Lung (tissue), 12 donors: ENCODE measurements around the gene CACNA1D. TPM values are rescaled to one million over a fixed set of nuclear protein-coding genes. Genes with fewer than 3 reads are reported as not detected.

Source experiments
- ATAC-seq: fragments of 200-7000 bp; cut with Tn5 transposase; one replicate; pipeline ENCODE4 v1.9.1; 2020; ENCODE audit warnings: moderate number of reproducible peaks; ENCODE audit not compliant: insufficient read depth, low FRiP score
- DNase-seq, 3 donors: peaks; one replicate each; pipeline ENCODE4 v3.0.0-alpha.2; 2013 to 2017
- H3K27ac ChIP-seq, 2 donors: one replicate each; pipeline ENCODE4 v1.5.1; 2013; ENCODE audit warnings: mild to moderate bottlenecking in 2 of 2, moderate library complexity in 2 of 2, control low read depth in 1 of 2, inconsistent platforms in 1 of 2, low read depth in 1 of 2, low read length in 1 of 2
- H3K27me3 ChIP-seq, 3 donors: one replicate each; pipeline ENCODE4 v1.5.1; 2013; ENCODE audit warnings: low read length in 2 of 3; ENCODE audit not compliant: control insufficient read depth in 3 of 3, insufficient read depth in 3 of 3
- H3K36me3 ChIP-seq, 4 donors: one replicate each; pipeline ENCODE4 v1.5.1; 2013; ENCODE audit warnings: low read length in 4 of 4, mild to moderate bottlenecking in 1 of 4, moderate library complexity in 1 of 4; ENCODE audit not compliant: control insufficient read depth in 4 of 4, insufficient read depth in 4 of 4
- H3K4me1 ChIP-seq, 5 donors: one replicate each; pipeline ENCODE4 v1.5.1; 2013; ENCODE audit warnings: low read length in 5 of 5, mild to moderate bottlenecking in 2 of 5, moderate library complexity in 1 of 5; ENCODE audit not compliant: control insufficient read depth in 5 of 5, insufficient read depth in 5 of 5
- H3K4me3 ChIP-seq: one replicate; pipeline ENCODE4 v1.5.1; 2013; ENCODE audit warnings: mild to moderate bottlenecking, control low read depth, moderate library complexity
- H3K9ac ChIP-seq, 2 donors: one replicate each; pipeline ENCODE4 v1.5.1; 2013; ENCODE audit warnings: low read length in 2 of 2, control low read depth in 1 of 2; ENCODE audit not compliant: insufficient read depth in 1 of 2
- H3K9me3 ChIP-seq, 4 donors: one replicate each; pipeline ENCODE4 v1.5.1; 2013; ENCODE audit warnings: low read length in 3 of 4, mild to moderate bottlenecking in 1 of 4, moderate library complexity in 1 of 4; ENCODE audit not compliant: control insufficient read depth in 4 of 4, insufficient read depth in 3 of 4
- WGBS, 2 donors: extraction: QIAGEN DNeasy Blood & Tissue Kit; methylation state at CpG; one replicate each; pipeline ENCODE4 v1.1.7; 2013; 5-methylcytosine and 5-hydroxymethylcytosine counted together
- polyA plus RNA-seq, 2 donors: library from polyadenylated mRNA; stranded (reverse); fragments of 200-250 nt; gene quantifications; one replicate each; pipeline ENCODE4 v1.2.1, GENCODE V29; 2013
- total RNA-seq, 2 donors: library from RNA; depleted of rRNA in 1 of 2; stranded (reverse); fragments of >200 nt in 1 of 2; gene quantifications; one replicate each; pipeline ENCODE4 v1.2.1, GENCODE V29; 2014 to 2021
- TF ChIP-seq, protein P1 (sequence below): IDR thresholded peaks from 2 replicates; pipeline ENCODE4 v1.5.1; 2012; ENCODE audit warnings: mild to moderate bottlenecking; ENCODE audit errors: control extremely low read depth, extremely low read depth
- donor health status: control.
- donor health status: control.
- donor health status: Bipolar disorder and iron deficiency.
- donor health status: healthy.
- donor health status: DM: yes; HTN: yes; CAD: no.

The CACNA1D gene
- total and polyA plus RNA-seq, 4 donors, result 2.7 to 96.8 (median 23.1) TPM

- TF ChIP-seq, protein P1, sequence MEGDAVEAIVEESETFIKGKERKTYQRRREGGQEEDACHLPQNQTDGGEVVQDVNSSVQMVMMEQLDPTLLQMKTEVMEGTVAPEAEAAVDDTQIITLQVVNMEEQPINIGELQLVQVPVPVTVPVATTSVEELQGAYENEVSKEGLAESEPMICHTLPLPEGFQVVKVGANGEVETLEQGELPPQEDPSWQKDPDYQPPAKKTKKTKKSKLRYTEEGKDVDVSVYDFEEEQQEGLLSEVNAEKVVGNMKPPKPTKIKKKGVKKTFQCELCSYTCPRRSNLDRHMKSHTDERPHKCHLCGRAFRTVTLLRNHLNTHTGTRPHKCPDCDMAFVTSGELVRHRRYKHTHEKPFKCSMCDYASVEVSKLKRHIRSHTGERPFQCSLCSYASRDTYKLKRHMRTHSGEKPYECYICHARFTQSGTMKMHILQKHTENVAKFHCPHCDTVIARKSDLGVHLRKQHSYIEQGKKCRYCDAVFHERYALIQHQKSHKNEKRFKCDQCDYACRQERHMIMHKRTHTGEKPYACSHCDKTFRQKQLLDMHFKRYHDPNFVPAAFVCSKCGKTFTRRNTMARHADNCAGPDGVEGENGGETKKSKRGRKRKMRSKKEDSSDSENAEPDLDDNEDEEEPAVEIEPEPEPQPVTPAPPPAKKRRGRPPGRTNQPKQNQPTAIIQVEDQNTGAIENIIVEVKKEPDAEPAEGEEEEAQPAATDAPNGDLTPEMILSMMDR, result no peak
- peaks cover 0 to 14% (median 6%) of the 10 kb centered on the region in 5 donors for H3K4me1 ChIP-seq
- H3K9me3 ChIP-seq, result peaks cover 0 to 2% (median 0%) of the 10 kb centered on the region in 4 donors
- peaks cover 0 to 18% (median 6%) of the 10 kb centered on the region in 4 donors for H3K36me3 ChIP-seq
- no peak overlapping the region for H3K9ac ChIP-seq
- H3K27me3 ChIP-seq, result no peaks in the 10 kb centered on the region
- no peak overlapping the region for H3K4me3 ChIP-seq
- no peak for DNase-seq
- no peak for ATAC-seq
- WGBS, 2 donors, result 90 to 92% methylated on average over 13 of the region's 13 CpGs
- H3K27ac ChIP-seq, result no peak overlapping the region
These were observed 16.8 kb downstream of the CACNA1D start for GRCh38 chr3:53511246-53511645.

- ATAC-seq, result no peak
- 89 to 91% methylated on average over 7 of the region's 7 CpGs for WGBS, 2 donors
- TF ChIP-seq, protein P1, result no peak
These were observed 19.3 kb downstream of the CACNA1D start for GRCh38 chr3:53513556-53514190.

GRCh38 chr3:53516339-53516738, 21.9 kb downstream of the CACNA1D start:
- TF ChIP-seq, protein P1, result no peak
- H3K9ac ChIP-seq, result no peak overlapping the region
- peaks cover 0 to under 1% (median 0%) of the 10 kb centered on the region in 4 donors for H3K9me3 ChIP-seq
- peak overlapping the region in 1 of 2 donors; percentile 42 for H3K27ac ChIP-seq
- H3K27me3 ChIP-seq, result no peaks in the 10 kb centered on the region
- peaks cover 0 to 30% (median 6%) of the 10 kb centered on the region in 4 donors for H3K36me3 ChIP-seq
- WGBS, 2 donors, result 78 to 88% methylated on average over 5 of the region's 5 CpGs
- H3K4me3 ChIP-seq, result no peak overlapping the region
- peaks cover 0 to 30% (median 14%) of the 10 kb centered on the region in 5 donors for H3K4me1 ChIP-seq
- ATAC-seq, result no peak
- DNase-seq, result peak in 1 of 3 donors; percentile 34

More at GRCh38 chr3:53513556-53514190, 19.3 kb downstream of the CACNA1D start:
- Histone ChIP-seq H3K27me3 (no peaks in the 10 kb centered on the region), H3K4me3 (no peak overlapping the region), H3K9me3 (peaks cover 0 to 2% (median 0%) of the 10 kb centered on the region in 4 donors), H3K9ac (no peak overlapping the region), H3K27ac (no peak overlapping the region), H3K36me3 (peaks cover 0 to 25% (median 6%) of the 10 kb centered on the region in 4 donors), H3K4me1 (peaks cover 0 to 29% (median 16%) of the 10 kb centered on the region in 5 donors)
- DNase-seq, result no peak
